Stimulated activated CD4-positive, alpha-beta T cell treated with anti-CD3 and anti-CD28 coated beads, Interleukin-15, amount 100 ng/mL, for 24 hours (primary cell): Measurements from ENCODE around the gene FMN1.

Source experiments
- DNase-seq: peaks from one replicate; pipeline ENCODE4 v3.0.0-alpha.2; 2020

FMN1 gene

DNA sequence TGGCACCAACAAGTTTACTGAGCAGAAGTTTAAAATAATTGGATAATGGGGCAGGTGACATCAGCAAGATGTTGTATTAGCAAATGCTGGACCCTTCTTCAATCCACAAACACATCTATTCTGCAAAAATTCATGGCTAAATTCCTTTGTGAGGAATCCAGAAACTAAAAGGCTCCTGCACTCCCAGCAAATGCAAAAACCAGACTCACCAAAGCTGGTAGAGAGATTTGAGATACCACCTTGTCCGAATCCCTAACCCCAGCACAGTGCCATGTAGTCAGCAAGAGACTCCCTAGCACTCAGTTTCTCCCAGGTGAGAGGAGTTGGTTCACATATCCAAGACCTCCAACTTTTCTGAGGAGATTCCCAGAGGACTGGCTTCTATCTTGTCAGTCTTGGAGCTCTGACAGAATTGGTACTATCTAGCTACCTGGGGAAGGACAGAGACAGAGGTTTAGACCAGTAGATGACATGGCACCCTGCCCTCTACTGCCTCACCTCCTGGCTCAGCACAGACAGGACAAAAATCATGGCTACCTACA is 454.9 kb downstream of the FMN1 start:
- no peak for DNase-seq

DNA sequence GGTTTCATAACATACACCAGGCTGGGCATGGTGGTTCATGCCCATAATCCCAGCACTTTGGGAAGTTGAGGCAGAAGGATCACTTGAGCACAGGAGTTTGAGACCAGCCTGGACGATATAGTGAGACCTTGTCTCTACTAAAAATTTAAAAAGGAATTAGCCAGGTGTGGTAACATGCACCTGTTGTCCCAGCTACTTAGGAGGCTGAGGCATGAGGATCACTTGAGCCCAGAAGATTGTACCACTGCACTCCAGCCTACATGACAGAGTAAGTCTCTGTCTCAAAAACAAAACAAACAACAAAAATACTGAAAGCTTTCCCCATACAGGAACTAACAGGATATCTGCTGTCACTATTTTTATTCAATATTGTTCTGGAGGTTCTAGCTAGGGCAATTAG is 455.8 kb downstream of the FMN1 start:
- DNase-seq, result no peak

DNA sequence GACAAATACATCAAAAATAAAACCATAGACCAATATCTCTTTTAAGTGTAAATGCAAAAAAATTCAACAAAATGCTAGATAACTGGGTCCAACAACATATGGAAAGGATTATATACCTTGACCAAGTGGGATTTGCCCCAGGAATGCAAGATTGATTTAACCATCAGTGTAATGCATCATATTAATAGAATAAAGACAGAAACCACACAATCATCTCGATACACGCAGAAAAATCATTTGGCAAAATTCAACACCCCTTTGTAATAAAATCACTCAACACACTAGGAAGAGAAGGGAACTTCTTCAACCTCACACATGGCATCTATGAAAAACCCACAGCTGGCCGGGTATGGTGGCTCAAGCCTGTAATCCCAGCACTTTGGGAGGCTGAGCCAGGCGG is 457.2 kb downstream of the FMN1 start:
- DNase-seq, result no peak

DNA sequence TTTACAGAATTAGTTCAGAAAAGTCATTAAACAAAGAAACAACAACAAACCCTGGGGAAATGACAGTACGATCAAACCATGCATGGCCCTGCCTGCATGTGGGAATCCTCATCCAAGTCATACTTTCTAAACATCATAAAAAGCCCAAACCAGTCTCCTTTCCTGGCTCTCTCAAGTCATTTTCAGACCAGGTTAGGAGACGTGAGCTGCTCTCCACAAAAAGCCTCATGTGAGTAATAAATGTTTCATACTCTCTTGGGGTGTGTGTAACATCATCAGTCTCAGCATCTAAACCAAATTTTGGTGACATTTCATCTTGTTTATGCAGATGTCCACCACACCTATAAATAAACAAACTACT is 457.8 kb downstream of the FMN1 start:
- no peak for DNase-seq

DNA sequence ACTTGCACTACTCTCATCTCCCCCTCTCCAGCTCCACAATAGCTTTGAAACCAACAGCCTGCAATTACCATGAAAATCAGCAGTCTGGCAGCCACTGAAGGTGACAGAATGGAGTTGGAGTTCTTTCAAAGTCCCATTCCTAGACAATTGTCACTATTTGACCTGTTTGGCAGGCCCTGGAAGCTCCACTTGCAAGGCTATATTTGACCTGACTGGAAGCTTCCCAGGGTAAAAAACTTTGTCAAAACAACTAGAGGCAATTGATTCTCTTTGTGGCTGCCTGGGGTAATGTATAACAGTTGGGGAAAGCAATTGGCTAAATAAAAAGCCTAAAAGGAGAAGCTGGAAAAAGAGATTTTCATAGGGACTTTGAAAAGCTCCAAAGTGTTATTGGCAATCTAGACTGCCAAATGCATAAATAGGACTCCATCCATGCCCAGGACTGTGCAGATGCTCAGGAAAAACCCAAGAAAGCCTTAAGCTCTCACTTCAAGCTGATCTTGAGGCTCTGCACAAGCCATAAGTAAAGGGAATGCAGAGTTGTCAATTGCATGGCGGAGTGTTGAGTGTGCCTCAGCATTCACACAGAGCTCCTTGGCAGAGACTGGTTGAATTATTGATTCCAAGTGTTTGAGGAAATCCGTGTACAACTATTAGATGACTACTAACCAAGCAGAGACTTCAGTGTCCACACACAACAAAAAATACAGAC is 458.4 kb downstream of the FMN1 start:
- no peak for DNase-seq

DNA sequence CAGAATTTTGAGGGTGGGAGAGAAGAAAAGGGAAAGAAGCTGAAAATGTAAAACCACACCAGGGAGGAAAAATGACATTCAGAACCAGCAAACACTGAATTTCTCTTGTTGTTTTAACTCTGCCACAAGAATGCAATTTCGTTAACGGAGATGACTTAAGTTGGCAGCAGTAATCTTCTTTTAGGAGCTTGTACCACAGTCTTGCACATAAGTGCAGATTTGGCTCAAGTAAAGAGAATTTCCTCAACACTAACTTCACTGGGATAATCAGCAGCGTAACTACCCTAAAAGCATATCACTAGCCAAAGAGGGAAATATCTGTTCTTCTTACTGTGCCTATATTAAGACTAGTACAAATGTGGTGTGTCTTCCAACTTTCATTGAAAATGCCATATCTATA is 461.2 kb downstream of the FMN1 start:
- DNase-seq, result no peak

DNA sequence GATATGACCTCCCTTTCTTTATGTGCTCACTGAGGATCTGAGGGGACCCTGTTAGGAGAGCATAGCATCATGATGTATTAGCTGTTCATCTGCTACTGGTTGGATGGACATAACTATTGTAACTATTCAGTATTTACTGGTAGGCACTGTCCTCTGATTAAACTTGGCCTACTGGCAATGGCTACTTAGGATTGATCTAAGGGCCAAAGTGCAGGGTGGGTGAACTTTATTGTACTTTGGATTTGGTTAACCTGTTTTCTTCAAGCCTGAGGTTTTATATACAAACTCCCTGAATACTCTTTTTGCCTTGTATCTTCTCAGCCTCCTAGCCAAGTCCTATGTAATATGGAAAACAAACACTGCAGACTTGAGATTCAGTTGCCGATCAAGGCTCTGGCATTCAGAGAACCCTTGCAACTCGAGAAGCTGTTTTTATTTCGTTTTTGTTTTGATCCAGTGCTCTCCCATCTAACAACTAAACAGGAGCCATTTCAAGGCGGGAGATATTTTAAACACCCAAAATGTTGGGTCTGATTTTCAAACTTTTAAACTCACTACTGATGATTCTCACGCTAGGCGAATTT is 461.8 kb downstream of the FMN1 start:
- DNase-seq, result no peak

DNA sequence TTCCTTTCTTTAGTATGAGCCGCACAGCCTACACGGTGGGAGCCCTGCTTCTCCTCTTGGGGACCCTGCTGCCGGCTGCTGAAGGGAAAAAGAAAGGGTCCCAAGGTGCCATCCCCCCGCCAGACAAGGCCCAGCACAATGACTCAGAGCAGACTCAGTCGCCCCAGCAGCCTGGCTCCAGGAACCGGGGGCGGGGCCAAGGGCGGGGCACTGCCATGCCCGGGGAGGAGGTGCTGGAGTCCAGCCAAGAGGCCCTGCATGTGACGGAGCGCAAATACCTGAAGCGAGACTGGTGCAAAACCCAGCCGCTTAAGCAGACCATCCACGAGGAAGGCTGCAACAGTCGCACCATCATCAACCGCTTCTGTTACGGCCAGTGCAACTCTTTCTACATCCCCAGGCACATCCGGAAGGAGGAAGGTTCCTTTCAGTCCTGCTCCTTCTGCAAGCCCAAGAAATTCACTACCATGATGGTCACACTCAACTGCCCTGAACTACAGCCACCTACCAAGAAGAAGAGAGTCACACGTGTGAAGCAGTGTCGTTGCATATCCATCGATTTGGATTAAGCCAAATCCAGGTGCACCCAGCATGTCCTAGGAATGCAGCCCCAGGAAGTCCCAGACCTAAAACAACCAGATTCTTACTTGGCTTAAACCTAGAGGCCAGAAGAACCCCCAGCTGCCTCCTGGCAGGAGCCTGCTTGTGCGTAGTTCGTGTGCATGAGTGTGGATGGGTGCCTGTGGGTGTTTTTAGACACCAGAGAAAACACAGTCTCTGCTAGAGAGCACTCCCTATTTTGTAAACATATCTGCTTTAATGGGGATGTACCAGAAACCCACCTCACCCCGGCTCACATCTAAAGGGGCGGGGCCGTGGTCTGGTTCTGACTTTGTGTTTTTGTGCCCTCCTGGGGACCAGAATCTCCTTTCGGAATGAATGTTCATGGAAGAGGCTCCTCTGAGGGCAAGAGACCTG is 463.5 kb downstream of the FMN1 start:
- DNase-seq, result peak; percentile 39

DNA sequence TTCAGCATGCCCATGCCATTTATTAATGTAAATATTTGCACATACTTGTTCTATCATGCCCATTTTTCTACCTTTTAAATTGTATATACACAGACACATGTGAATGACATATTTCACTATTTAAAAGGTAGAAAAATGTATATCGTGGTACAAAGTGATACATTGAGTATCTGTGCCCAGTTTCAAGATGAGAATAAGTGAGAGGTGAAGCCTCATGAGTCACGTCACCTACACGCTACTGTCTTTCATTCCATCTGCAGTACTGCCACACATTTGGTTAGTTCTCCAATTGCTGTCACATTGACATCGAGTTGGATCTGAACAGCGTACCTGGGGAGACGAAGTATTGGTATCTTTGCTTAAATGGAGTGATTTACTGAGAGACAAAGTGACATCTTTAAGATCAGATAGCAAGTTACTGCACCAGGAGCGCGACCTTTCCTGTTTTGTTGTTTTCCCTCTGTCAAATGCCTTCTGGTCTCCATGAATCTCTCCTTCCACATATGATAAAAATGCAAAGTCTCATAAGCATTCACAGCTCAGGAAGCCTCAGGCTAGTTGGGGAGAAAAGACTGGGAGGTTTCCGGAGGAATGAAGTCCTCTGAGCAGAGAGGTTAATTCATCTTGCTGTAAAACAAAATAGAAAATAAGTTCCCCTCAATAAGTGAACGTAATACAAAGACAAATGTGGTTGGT is 464.7 kb downstream of the FMN1 start:
- DNase-seq, result no peak

DNA sequence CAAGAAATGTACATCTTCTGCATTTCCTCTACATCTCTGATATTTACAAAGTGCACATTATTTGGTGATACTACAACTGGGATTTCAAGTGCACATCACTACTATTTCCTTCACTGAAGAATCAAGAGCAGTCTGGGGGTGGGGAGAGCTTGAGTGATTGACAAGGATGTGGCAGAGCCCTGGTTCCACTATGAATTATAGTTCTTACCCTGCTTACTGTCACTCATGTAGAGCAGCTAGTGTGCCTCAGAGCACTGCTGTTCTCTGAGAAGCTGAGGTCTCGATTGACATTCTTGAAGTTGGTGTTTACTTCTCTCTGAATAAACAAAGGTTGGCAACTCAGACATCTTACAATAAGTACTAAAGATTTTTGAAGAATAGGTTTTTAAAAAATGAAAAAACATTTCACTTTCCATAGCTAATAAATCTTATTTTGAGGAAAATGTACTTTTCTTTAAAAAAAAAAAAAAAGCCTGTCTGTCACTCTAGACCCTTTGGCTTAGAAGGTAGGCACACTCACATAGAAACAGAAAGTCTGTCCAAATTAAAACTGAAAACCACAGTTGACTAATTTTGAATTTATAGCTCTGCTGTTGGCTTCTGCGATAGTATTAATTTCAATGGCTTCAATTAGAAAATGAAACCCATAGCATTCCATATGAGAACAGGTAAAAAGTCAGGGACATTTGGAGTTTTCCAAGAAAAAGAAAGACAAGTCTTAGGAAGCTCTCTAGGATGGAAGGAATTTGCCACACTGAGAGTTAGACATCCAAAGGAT is 471.2 kb downstream of the FMN1 start:
- peak; percentile 14 for DNase-seq

DNA sequence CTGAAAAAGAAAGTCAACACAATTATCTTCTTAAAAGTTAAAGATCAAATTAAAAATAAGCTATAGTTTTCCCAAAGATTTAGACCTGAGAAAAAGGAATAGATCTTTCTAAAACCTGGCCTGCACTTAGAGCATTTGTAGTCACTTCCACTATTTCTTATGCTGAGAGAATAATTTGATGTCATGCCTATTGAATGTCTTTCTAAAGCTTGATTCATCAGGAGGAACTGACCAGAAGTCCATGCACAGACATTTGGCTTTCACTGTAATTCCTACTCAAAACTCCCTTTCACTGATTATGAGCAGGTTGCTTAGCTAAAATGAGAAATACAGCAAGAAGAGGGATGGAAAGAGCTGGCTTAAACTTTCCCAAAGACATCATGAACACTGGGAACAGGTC is 472.4 kb downstream of the FMN1 start:
- DNase-seq, result no peak

DNA sequence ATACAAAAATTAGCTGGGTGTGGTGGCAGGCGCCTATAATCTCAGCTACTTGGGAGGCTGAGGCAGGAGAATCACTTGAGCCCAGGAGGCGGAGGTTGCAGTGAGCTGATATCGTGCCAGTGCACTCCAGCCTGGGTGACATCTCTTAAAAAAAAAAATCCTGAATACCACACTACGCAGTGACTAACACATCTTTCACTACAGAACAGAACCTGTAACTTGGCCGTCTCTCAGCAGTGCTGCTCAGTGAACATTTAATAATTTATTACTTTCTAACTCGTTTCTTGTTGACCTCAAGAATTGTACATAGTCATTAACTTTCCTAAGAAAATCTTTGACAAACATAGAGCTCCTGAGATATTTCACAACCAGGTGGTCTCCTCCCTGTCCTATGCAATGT is 472.9 kb downstream of the FMN1 start:
- no peak for DNase-seq

DNA sequence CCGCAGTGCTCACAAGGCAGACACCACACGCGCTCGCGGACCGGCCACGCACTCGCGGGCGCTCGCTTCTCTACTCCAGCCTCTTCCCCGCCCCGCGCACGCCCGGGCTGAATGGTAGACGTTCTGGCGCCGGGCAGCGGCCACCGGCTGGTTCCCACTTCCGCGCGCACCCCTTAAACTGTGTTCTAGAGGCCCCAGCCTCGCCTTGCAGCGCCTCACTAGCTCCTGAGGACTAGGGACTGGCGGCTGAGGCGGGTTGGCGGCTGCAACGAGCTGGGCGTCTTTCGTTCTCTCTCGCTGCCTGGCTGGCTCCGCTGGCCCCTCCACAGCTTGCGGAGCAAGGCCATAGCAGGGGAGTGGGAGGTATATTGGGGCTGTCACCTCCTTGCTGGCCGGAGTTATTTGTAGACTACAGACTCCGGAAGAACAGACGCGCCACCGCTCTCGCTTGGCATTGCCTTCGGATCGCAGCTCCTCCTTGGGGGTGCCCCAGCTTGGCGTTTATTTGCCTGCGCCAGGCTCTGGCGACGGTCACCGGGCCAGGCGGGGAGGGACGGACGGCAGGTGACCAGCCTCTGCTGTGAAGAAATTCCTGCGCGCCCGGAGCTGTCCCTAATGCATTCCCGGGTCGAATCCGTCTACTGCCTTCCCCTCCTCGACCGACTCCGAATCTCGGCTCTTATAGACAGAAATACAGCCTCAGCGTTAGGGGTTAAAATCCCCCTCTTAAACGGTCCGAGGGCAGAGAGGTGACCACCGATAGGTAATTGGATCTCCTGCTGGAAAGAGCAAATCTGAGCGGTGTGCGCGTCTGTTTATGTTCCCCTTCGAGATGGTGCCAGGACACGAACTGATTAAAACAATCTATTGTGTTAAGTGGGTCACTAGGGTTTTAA is 475.4 kb downstream of the FMN1 start:
- peak; percentile 12 for DNase-seq

DNA sequence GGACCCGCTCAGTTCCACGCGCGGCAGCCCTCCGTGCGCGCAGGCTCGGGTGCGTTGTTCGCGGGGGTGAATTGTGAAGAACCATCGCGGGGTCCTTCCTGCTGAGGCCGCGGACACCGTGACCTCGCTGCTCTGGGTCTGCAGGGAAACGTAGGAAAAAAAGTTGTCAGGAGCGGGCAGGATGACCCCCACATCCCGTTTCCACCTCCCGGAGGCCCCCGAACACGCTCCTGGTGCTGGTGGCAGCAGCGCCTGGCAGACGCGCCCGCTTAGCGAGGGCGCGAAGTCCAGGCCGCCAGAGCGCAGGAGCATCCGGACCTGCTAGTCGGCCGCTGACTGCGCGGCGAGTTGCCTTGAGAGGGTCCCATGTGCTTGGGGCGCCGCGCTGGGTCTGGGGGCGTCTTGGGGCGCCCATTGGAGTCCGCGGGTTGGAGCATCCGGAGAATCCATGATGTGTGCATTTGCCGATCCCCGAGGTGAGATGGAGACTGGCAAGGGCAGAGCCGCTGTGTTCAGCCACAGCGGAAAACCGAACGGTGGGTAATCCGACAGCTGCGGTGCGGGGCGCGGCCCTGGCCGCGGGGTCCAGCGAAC is 476.2 kb downstream of the FMN1 start:
- DNase-seq, result peak; percentile 4

DNA sequence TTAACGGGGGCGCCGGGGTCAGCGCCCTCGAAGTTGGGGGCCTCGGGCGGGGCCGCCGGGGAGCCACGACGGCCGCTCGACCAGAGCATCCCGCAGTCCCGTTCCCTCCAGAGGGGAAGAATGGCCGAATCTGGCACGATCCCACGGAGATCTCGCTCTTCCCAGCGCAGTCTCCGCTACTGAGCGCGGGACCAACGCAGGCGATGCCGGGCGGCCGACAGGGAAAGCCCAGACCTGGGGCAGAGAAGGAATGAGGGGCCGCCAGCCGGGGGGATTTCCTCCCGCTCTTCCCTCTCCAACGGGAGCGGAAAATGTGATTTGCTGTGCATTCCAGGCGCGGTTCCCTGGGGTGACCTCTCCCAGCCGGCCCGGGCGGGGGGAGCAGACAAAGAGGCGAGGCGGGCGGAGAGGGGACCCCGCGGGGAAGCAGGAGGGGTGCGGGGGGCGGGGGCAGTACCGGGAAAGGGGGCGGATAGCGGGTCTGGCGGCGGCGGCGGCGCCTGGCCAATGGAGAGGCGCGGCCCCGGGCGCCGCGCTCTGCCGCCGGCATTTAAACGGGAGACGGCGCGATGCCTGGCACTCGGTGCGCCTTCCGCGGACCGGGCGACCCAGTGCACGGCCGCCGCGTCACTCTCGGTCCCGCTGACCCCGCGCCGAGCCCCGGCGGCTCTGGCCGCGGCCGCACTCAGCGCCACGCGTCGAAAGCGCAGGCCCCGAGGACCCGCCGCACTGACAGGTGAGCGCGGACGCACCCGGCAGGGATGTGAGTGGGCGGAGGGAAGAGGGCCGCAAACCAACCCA is 476.9 kb downstream of the FMN1 start, which contains the start of gene GREM1:
Gene GREM1 (plus strand): TSS at position 579 of the 801 bp plus-strand sequence. CDS start 12,687 bp downstream, outside the sequence.
- DNase-seq, result peak; percentile 3

DNA sequence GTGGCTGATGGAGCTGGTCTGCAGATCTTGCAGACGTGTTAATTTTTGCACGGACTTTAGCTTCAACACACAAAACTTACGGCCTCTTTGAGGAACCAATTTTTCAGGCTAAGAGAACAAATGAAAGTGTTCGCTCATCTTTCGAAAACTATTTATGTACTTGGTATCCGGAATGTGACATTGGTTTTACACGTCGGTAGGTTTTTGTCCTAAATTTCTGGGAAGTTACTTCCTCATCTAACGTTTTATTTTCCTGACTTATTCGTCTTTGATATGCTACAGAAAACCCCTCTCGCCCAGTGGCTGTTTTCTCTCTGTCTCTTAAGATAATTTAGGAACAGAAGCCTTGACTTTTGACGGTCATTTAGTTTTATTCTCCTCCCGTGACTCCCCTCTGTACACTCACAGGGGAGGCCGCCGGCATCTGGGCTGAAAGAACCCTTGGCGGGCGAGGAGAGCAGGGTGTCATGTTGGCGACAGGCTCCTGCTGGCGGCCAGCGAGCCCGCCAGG is 477.5 kb downstream of the FMN1 start:
- DNase-seq, result no peak

DNA sequence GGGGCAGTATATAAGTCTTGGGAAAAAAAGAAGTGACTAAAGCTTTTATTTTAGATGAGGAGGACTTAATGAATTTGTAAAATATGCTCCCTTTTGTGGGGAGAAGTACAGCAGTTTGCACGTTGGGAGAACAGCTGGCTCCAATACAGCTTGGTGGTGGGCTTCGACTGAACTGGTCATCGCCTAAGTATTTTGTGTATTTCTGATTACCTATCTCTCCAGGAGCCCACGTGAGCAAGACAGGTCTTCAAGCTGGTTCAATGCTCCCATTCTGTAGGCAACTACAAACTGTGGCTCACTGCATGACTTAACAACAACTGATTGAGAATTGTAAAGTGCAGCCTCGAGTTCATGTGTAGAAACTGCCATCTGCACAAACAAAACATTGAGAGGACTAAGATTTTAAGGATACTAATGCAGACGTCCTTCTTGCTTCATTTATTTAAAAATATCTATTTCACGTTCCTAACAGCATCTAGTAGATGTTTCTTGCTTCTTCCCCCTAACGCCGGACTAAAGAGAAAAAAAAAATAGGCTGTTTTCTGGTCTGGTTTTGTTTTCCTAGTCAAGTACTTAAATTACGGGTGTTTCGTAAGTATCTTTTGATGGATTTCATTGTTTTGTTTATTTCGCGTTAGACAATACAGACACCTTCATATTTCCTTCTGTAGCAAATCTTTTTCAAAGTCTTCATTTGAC is 478.1 kb downstream of the FMN1 start:
- no peak for DNase-seq
